Measurements from ENCODE around the gene DDAH1.
A peak's percentile ranks its signal among the peaks of the same experiment; 100 is the strongest.

Gene DDAH1

GRCh38 chr1:85308833-85309350 lies 156.1 kb downstream of the DDAH1 start:
- FAIRE-seq (no peak), DNase-seq (ENCODE audit: insufficient read length, low spot score) (no peak)
- no peak for TF ChIP-seq CTCF (IDR thresholded peaks at IDR 0.05; ENCODE audit: insufficient read depth, missing control alignments)

- TF ChIP-seq CTCF (IDR thresholded peaks at IDR 0.05; ENCODE audit: insufficient read depth, missing control alignments): peak; percentile 98
- DNase-seq (ENCODE audit: insufficient read length, low spot score): peak; percentile 39
- no peak for FAIRE-seq
Measured at GRCh38 chr1:85307987-85308832, 156.7 kb downstream of the DDAH1 start.

GRCh38 chr1:85306236-85306635 lies 158.7 kb downstream of the DDAH1 start:
- DNase-seq (ENCODE audit: insufficient read length, low spot score) (no peak), FAIRE-seq (no peak)
- no peak for TF ChIP-seq CTCF (IDR thresholded peaks at IDR 0.05; ENCODE audit: insufficient read depth, missing control alignments)

- no peak for FAIRE-seq
- no peak for DNase-seq (ENCODE audit: insufficient read length, low spot score)
- no peak for TF ChIP-seq CTCF (IDR thresholded peaks at IDR 0.05; ENCODE audit: insufficient read depth, missing control alignments)
Measured at GRCh38 chr1:85303440-85304162, 161.4 kb downstream of the DDAH1 start.

GRCh38 chr1:85300140-85300539 lies 164.8 kb downstream of the DDAH1 start:
- FAIRE-seq (no peak), DNase-seq (ENCODE audit: insufficient read length, low spot score) (no peak)
- TF ChIP-seq CTCF (IDR thresholded peaks at IDR 0.05; ENCODE audit: insufficient read depth, missing control alignments): no peak

DNA sequence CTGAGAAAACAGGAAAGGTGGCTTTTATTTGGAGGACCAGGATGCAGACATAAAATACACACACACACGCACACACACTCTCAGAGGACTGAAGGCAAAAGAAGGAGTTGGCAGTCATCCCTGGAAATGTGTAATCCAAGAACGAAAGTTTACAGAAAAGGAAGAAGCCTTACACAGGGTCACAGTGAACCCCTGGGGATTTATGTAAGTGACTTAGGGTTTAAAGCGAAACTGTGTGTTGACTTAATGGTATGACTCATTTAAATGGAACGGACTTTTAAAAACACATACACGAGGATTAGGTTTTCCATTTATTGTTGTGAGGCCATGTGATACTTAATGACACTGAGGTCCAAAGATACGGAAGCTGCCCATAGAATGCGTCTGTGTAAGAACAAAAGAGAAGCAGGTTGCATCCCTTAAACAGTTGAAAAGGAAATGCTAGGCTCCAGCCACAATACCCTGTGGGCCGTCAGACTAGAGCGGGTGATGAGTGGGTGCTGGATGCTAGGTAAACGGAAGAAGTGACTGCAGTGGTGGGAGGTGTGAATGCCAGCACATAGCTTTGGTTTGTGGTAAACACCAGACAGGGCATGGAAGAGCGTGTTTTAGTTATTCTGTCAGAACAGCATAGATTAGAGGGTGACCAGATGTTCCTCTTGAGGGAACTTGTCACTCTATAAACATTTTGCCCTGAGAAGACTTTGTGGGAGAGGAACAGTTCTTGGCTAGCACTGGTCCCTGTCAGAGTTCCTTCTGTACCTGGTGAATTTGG lies 166.9 kb downstream of the DDAH1 start:
- TF ChIP-seq CTCF (IDR thresholded peaks at IDR 0.05; ENCODE audit: insufficient read depth, missing control alignments): no peak
- DNase-seq (ENCODE audit: insufficient read length, low spot score) (no peak), FAIRE-seq (no peak)

All from D721Med (cell line).